GM18951 (cell line): Measurements from ENCODE around the gene CYB561D1.

Experiments
- POLR2A ChIP-seq: IDR thresholded peaks from 4 replicates; pipeline ENCODE4 v1.6.1; 2011; ENCODE audit warnings: mild to moderate bottlenecking; ENCODE audit not compliant: insufficient read length, insufficient read depth; ENCODE audit errors: extremely low read depth
- in situ Hi-C: fragments of 300-500 bp; cut with MboI; formaldehyde crosslinking; loops from one replicate; pipeline ENCODE4 v1.12.0; 2022; ENCODE audit warnings: low sequenced_read_pairs, mixed read lengths, inconsistent platforms; ENCODE audit not compliant: unreplicated experiment

CYB561D1 gene

GRCh38 chr1:109499661-109500536 lies 6.0 kb downstream of the CYB561D1 start:
- no peak for TF ChIP-seq POLR2A
- in situ Hi-C loops, result loop anchor here (5.0 kb wide), 1 partner anchor 32 kb away; no protein-coding TSS in a partner anchor

GRCh38 chr1:109500941-109501381 lies 7.1 kb downstream of the CYB561D1 start:
- TF ChIP-seq POLR2A, result no peak
- in situ Hi-C loops, result no loop called here

GRCh38 chr1:109501644-109502363 lies 7.9 kb downstream of the CYB561D1 start:
- in situ Hi-C loops, result no loop called here
- no peak for TF ChIP-seq POLR2A

- TF ChIP-seq POLR2A, result no peak
- in situ Hi-C loops, result no loop called here
Observed at GRCh38 chr1:109502364-109502851, 8.5 kb downstream of the CYB561D1 start.

- no peak for TF ChIP-seq POLR2A
- in situ Hi-C loops, result no loop called here
Observed at GRCh38 chr1:109503935-109504334, 10.0 kb downstream of the CYB561D1 start.

GRCh38 chr1:109504974-109505373 lies 11.1 kb downstream of the CYB561D1 start:
- in situ Hi-C loops, result no loop called here

GRCh38 chr1:109508001-109508872 lies 14.3 kb downstream of the CYB561D1 start:
- in situ Hi-C loops, result no loop called here
- TF ChIP-seq POLR2A, result no peak

More at GRCh38 chr1:109504974-109505373, 11.1 kb downstream of the CYB561D1 start:
- no peak for TF ChIP-seq POLR2A

GRCh38 chr1:109508873-109509175 lies 14.9 kb downstream of the CYB561D1 start:
- no peak for TF ChIP-seq POLR2A
- in situ Hi-C loops, result no loop called here

GRCh38 chr1:109509176-109510134 lies 15.6 kb downstream of the CYB561D1 start, which contains the start of gene AMIGO1:
TSS of gene AMIGO1 (minus strand) at chr1:109509727. CDS start at chr1:109508912, 815 bp downstream.
- in situ Hi-C loops, result no loop called here

GRCh38 chr1:109513110-109513710 lies 19.3 kb downstream of the CYB561D1 start:
- in situ Hi-C loops, result no loop called here
- no peak for TF ChIP-seq POLR2A

More at GRCh38 chr1:109509176-109510134, 15.6 kb downstream of the CYB561D1 start, which contains the start of gene AMIGO1:
- TF ChIP-seq POLR2A, result no peak

- in situ Hi-C loops, result no loop called here
- TF ChIP-seq POLR2A, result no peak
Observed at GRCh38 chr1:109514846-109515245, 21.0 kb downstream of the CYB561D1 start.
